ENCODE results near the gene NANOS3.
A peak's percentile ranks its signal among the peaks of the same experiment; 100 is the strongest.

The NANOS3 gene

GRCh38 chr19:13864667-13865570 is 12.0 kb upstream of the NANOS3 start:
- no peak for DNase-seq (ENCODE audit: low read depth)

- no peak for DNase-seq (ENCODE audit: low read depth)
Observed at GRCh38 chr19:13865571-13866462, 11.1 kb upstream of the NANOS3 start.

- no peak for DNase-seq (ENCODE audit: low read depth)
Observed at GRCh38 chr19:13866463-13867046, 10.4 kb upstream of the NANOS3 start.

- no peak for DNase-seq (ENCODE audit: low read depth)
Observed at GRCh38 chr19:13868663-13869062, 8.3 kb upstream of the NANOS3 start.

GRCh38 chr19:13869281-13869680 is 7.7 kb upstream of the NANOS3 start:
- DNase-seq (ENCODE audit: low read depth) = no peak

GRCh38 chr19:13870873-13871272 is 6.1 kb upstream of the NANOS3 start:
- DNase-seq (ENCODE audit: low read depth) = no peak

- DNase-seq (ENCODE audit: low read depth) = no peak
Observed at GRCh38 chr19:13872339-13872694, 4.6 kb upstream of the NANOS3 start.

GRCh38 chr19:13872695-13873389 is 4.1 kb upstream of the NANOS3 start:
- no peak for DNase-seq (ENCODE audit: low read depth)

GRCh38 chr19:13873834-13874515 is 3.0 kb upstream of the NANOS3 start:
- DNase-seq (ENCODE audit: low read depth) = no peak

GRCh38 chr19:13875824-13876223 is 1.1 kb upstream of the NANOS3 start:
- no peak for DNase-seq (ENCODE audit: low read depth)

GRCh38 chr19:13877303-13877702 is 369 bp downstream of the NANOS3 start:
- DNase-seq (ENCODE audit: low read depth) = no peak

GRCh38 chr19:13880059-13881043 is 3.4 kb downstream of the NANOS3 start:
- peak; percentile 97 for DNase-seq (ENCODE audit: low read depth)

- DNase-seq (ENCODE audit: low read depth) = no peak
Observed at GRCh38 chr19:13881251-13881691, 4.3 kb downstream of the NANOS3 start.

- no peak for DNase-seq (ENCODE audit: low read depth)
Observed at GRCh38 chr19:13881692-13882418, 4.9 kb downstream of the NANOS3 start.

- no peak for DNase-seq (ENCODE audit: low read depth)
Observed at GRCh38 chr19:13882419-13882795, 5.5 kb downstream of the NANOS3 start.

GRCh38 chr19:13882836-13883235 is 5.9 kb downstream of the NANOS3 start:
- DNase-seq (ENCODE audit: low read depth) = no peak

GRCh38 chr19:13883516-13884064 is 6.7 kb downstream of the NANOS3 start:
- no peak for DNase-seq (ENCODE audit: low read depth)

GRCh38 chr19:13884726-13885591 is 8.0 kb downstream of the NANOS3 start:
- no peak for DNase-seq (ENCODE audit: low read depth)
